SK-N-SH treated with all-trans-retinoic acid at 6 μM for 48 hours (cell line): ENCODE results near the gene OXNAD1.

Experiments used
- ARNTL ChIP-seq: fragments of 450-650 bp; formaldehyde crosslinking; IDR thresholded peaks from 2 replicates; pipeline ENCODE4 v1.5.0; 2020; ENCODE audit warnings: low read depth, mild to moderate bottlenecking, moderate library complexity, borderline replicate concordance
- BACH2 ChIP-seq: fragments of 250-450 bp; sonication (Bioruptor Pico); IDR thresholded peaks from 2 replicates; pipeline ENCODE4 v1.9.0; 2021; ENCODE audit warnings: mild to moderate bottlenecking, borderline replicate concordance
- ESRRG ChIP-seq: fragments of 250-450 bp; sonication (Bioruptor Pico); IDR thresholded peaks from 2 replicates; pipeline ENCODE4 v1.6.1; 2021; ENCODE audit warnings: mild to moderate bottlenecking
- ZFP30 ChIP-seq: fragments of 450-650 bp; formaldehyde crosslinking; IDR thresholded peaks from 2 replicates; pipeline ENCODE4 v1.5.0; 2022; ENCODE audit warnings: mild to moderate bottlenecking, moderate library complexity
- ZNF565 ChIP-seq: fragments of 450-650 bp; formaldehyde crosslinking; conservative IDR thresholded peaks from 2 replicates; pipeline ENCODE4 v1.5.0; 2020; ENCODE audit warnings: low read depth, mild to moderate bottlenecking, moderate library complexity
- ZNF8 ChIP-seq: fragments of 450-650 bp; formaldehyde crosslinking; IDR thresholded peaks from 2 replicates; pipeline ENCODE4 v1.5.0; 2020; ENCODE audit warnings: mild to moderate bottlenecking, moderate library complexity
- TF ChIP-seq, protein P1 (sequence below): fragments of 250-450 bp; sonication (Bioruptor Pico); IDR thresholded peaks from 2 replicates; pipeline ENCODE4 v1.5.1; 2021; ENCODE audit warnings: mild to moderate bottlenecking, moderate library complexity
- TF ChIP-seq, protein P2 (sequence below): fragments of 250-450 bp; sonication (Bioruptor Pico); IDR thresholded peaks from 2 replicates; pipeline ENCODE4 v1.8.0; 2020; ENCODE audit warnings: mild to moderate bottlenecking, moderate library complexity, borderline replicate concordance

GRCh38 chr3:16352428-16352827 lies 87.4 kb downstream of the OXNAD1 start:
- TF ChIP-seq, protein P1, sequence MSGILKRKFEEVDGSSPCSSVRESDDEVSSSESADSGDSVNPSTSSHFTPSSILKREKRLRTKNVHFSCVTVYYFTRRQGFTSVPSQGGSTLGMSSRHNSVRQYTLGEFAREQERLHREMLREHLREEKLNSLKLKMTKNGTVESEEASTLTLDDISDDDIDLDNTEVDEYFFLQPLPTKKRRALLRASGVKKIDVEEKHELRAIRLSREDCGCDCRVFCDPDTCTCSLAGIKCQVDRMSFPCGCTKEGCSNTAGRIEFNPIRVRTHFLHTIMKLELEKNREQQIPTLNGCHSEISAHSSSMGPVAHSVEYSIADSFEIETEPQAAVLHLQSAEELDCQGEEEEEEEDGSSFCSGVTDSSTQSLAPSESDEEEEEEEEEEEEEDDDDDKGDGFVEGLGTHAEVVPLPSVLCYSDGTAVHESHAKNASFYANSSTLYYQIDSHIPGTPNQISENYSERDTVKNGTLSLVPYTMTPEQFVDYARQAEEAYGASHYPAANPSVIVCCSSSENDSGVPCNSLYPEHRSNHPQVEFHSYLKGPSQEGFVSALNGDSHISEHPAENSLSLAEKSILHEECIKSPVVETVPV (CRISPR knock-in tag): no peak
- TF ChIP-seq, protein P2, sequence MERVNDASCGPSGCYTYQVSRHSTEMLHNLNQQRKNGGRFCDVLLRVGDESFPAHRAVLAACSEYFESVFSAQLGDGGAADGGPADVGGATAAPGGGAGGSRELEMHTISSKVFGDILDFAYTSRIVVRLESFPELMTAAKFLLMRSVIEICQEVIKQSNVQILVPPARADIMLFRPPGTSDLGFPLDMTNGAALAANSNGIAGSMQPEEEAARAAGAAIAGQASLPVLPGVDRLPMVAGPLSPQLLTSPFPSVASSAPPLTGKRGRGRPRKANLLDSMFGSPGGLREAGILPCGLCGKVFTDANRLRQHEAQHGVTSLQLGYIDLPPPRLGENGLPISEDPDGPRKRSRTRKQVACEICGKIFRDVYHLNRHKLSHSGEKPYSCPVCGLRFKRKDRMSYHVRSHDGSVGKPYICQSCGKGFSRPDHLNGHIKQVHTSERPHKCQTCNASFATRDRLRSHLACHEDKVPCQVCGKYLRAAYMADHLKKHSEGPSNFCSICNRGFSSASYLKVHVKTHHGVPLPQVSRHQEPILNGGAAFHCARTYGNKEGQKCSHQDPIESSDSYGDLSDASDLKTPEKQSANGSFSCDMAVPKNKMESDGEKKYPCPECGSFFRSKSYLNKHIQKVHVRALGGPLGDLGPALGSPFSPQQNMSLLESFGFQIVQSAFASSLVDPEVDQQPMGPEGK (CRISPR knock-in tag): no peak
- no peak for TF ChIP-seq ZFP30
- TF ChIP-seq ZNF565 (CRISPR knock-in tag): no peak
- TF ChIP-seq ESRRG: no peak
- TF ChIP-seq BACH2 (CRISPR knock-in tag): no peak
- TF ChIP-seq ZNF8 (CRISPR knock-in tag): no peak
- TF ChIP-seq ARNTL (CRISPR knock-in tag): no peak
